K562 (cell line): ENCODE results near the gene ANO8. TPM values are rescaled to one million over a fixed set of nuclear protein-coding genes. Genes with fewer than 3 reads are reported as not detected.

Source experiments
- EHMT2 ChIP-seq: fragments of 450-650 bp; IDR thresholded peaks from 2 replicates; pipeline ENCODE4 v1.6.1; 2018; ENCODE audit warnings: antibody characterized with exemption
- GATAD2A ChIP-seq: fragments of 450-650 bp; IDR thresholded peaks from 2 replicates; pipeline ENCODE4 v1.6.1; 2017
- HSF4 ChIP-seq: fragments of 250-450 bp; sonication (Bioruptor Pico); IDR thresholded peaks from 2 replicates; pipeline ENCODE4 v2.1.2; 2022; ENCODE audit warnings: mild to moderate bottlenecking, moderate library complexity, borderline replicate concordance
- MCM2 ChIP-seq: fragments of 450-650 bp; IDR thresholded peaks from 2 replicates; pipeline ENCODE4 v1.6.1; 2017; ENCODE audit warnings: low read depth, mild to moderate bottlenecking
- MXI1 ChIP-seq: IDR thresholded peaks from 2 replicates; pipeline ENCODE4 v1.6.1; 2011; ENCODE audit warnings: low read depth, mild to moderate bottlenecking, improper control_type of control experiment, low read length
- RBM17 ChIP-seq: fragments of 200-400 bp; formaldehyde crosslinking; IDR thresholded peaks from 2 replicates; pipeline ENCODE4 v1.6.1; 2017; ENCODE audit warnings: low read depth, mild to moderate bottlenecking, low read length, borderline replicate concordance
- TEAD2 ChIP-seq: fragments of 450-650 bp; IDR thresholded peaks from 2 replicates; pipeline ENCODE4 v1.6.1; 2016; ENCODE audit warnings: missing genetic modification characterization, control low read depth, missing compliant biosample characterization
- ZNF239 ChIP-seq: fragments of 250-450 bp; sonication (Bioruptor Pico); IDR thresholded peaks from 2 replicates; pipeline ENCODE4 v1.4.0; 2020; ENCODE audit warnings: mild to moderate bottlenecking
- polyA plus RNA-seq, 8 experiments: library from polyadenylated mRNA; depleted of rRNA in 4 of 8; stranded (reverse) in 5 of 8; unstranded in 3 of 8; fragments of >200 nt; fragmentation: Nextera tagmentation in 2 of 8; fragmentation: Illumina TruSeq in 1 of 8; extraction: Ambion mirVana in 2 of 8; extraction: Trizol in 1 of 8; gene quantifications; 2 replicates each; pipeline versions ENCODE4 v1.2.1 to v1.2.3, GENCODE V29; 2011 to 2014; ENCODE audit warnings: inconsistent platforms in 1 of 8, missing spikeins in 1 of 8
- total RNA-seq, 7 experiments: library from RNA; depleted of rRNA in 6 of 7; stranded (reverse); fragments of >200 nt in 6 of 7; fragmentation: Illumina TruSeq in 2 of 7; extraction: Trizol in 2 of 7; gene quantifications; 2 replicates each; pipeline versions ENCODE4 v1.2.1 to v1.2.3, GENCODE V29; 2011 to 2021; ENCODE audit warnings: low replicate concordance in 1 of 7
- TF ChIP-seq, protein P1 (sequence below): sonication (generic); formaldehyde crosslinking; IDR thresholded peaks from 2 replicates; pipeline ENCODE4 v1.8.0; 2023; ENCODE audit warnings: mild to moderate bottlenecking, missing genetic modification reagents
- TF ChIP-seq, protein P2 (sequence below): fragments of 450-650 bp; IDR thresholded peaks from 2 replicates; pipeline ENCODE4 v1.6.1; 2016; ENCODE audit warnings: mild to moderate bottlenecking, moderate library complexity
- TF ChIP-seq, protein P3 (sequence below): fragments of 450-650 bp; formaldehyde crosslinking; IDR thresholded peaks from 2 replicates; pipeline ENCODE4 v1.4.0; 2020; ENCODE audit warnings: mild to moderate bottlenecking, mixed read lengths

The ANO8 gene
- total and polyA plus RNA-seq, 9 of the 15 experiments (the other 6 are each of a cell fraction or from before 2014, with no cell fraction given) = 0.07 to 7.6 (median 2.3) TPM; not detected in 1

DNA sequence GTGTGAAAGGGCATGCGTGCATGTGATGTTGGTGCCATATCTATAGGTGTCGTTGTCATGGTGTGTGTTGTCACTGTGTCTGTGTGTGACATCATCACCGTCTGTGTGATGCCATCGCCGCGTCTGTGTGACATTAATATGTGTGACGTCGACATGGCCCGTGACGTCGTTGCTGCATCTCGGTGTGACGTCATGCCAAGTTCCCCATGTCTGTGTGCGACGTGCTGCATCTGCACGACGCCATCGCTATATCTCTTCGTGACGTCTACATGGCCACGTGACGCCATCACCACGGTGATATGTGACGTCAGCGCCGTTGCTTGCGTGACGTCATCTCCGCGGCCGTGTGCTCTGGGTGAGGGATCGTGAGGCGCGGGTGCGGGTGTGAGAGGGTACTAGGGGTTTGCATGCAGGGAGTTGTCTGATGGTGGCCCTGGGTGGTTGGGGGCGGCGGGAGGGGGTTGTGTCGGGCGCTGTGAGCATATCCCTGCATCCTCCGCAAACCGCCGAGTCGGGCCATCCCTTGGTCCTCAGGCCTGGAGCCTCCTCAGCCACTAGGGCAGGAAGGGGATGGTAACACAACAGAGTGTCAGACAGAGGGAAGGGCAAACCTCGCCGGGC lies 17.3 kb upstream of the ANO8 start (continued):
- TF ChIP-seq, protein P1, sequence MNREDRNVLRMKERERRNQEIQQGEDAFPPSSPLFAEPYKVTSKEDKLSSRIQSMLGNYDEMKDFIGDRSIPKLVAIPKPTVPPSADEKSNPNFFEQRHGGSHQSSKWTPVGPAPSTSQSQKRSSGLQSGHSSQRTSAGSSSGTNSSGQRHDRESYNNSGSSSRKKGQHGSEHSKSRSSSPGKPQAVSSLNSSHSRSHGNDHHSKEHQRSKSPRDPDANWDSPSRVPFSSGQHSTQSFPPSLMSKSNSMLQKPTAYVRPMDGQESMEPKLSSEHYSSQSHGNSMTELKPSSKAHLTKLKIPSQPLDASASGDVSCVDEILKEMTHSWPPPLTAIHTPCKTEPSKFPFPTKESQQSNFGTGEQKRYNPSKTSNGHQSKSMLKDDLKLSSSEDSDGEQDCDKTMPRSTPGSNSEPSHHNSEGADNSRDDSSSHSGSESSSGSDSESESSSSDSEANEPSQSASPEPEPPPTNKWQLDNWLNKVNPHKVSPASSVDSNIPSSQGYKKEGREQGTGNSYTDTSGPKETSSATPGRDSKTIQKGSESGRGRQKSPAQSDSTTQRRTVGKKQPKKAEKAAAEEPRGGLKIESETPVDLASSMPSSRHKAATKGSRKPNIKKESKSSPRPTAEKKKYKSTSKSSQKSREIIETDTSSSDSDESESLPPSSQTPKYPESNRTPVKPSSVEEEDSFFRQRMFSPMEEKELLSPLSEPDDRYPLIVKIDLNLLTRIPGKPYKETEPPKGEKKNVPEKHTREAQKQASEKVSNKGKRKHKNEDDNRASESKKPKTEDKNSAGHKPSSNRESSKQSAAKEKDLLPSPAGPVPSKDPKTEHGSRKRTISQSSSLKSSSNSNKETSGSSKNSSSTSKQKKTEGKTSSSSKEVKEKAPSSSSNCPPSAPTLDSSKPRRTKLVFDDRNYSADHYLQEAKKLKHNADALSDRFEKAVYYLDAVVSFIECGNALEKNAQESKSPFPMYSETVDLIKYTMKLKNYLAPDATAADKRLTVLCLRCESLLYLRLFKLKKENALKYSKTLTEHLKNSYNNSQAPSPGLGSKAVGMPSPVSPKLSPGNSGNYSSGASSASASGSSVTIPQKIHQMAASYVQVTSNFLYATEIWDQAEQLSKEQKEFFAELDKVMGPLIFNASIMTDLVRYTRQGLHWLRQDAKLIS (CRISPR knock-in tag) = no peak
- TF ChIP-seq ZNF239 (CRISPR knock-in tag) = no peak
- TF ChIP-seq, protein P2, sequence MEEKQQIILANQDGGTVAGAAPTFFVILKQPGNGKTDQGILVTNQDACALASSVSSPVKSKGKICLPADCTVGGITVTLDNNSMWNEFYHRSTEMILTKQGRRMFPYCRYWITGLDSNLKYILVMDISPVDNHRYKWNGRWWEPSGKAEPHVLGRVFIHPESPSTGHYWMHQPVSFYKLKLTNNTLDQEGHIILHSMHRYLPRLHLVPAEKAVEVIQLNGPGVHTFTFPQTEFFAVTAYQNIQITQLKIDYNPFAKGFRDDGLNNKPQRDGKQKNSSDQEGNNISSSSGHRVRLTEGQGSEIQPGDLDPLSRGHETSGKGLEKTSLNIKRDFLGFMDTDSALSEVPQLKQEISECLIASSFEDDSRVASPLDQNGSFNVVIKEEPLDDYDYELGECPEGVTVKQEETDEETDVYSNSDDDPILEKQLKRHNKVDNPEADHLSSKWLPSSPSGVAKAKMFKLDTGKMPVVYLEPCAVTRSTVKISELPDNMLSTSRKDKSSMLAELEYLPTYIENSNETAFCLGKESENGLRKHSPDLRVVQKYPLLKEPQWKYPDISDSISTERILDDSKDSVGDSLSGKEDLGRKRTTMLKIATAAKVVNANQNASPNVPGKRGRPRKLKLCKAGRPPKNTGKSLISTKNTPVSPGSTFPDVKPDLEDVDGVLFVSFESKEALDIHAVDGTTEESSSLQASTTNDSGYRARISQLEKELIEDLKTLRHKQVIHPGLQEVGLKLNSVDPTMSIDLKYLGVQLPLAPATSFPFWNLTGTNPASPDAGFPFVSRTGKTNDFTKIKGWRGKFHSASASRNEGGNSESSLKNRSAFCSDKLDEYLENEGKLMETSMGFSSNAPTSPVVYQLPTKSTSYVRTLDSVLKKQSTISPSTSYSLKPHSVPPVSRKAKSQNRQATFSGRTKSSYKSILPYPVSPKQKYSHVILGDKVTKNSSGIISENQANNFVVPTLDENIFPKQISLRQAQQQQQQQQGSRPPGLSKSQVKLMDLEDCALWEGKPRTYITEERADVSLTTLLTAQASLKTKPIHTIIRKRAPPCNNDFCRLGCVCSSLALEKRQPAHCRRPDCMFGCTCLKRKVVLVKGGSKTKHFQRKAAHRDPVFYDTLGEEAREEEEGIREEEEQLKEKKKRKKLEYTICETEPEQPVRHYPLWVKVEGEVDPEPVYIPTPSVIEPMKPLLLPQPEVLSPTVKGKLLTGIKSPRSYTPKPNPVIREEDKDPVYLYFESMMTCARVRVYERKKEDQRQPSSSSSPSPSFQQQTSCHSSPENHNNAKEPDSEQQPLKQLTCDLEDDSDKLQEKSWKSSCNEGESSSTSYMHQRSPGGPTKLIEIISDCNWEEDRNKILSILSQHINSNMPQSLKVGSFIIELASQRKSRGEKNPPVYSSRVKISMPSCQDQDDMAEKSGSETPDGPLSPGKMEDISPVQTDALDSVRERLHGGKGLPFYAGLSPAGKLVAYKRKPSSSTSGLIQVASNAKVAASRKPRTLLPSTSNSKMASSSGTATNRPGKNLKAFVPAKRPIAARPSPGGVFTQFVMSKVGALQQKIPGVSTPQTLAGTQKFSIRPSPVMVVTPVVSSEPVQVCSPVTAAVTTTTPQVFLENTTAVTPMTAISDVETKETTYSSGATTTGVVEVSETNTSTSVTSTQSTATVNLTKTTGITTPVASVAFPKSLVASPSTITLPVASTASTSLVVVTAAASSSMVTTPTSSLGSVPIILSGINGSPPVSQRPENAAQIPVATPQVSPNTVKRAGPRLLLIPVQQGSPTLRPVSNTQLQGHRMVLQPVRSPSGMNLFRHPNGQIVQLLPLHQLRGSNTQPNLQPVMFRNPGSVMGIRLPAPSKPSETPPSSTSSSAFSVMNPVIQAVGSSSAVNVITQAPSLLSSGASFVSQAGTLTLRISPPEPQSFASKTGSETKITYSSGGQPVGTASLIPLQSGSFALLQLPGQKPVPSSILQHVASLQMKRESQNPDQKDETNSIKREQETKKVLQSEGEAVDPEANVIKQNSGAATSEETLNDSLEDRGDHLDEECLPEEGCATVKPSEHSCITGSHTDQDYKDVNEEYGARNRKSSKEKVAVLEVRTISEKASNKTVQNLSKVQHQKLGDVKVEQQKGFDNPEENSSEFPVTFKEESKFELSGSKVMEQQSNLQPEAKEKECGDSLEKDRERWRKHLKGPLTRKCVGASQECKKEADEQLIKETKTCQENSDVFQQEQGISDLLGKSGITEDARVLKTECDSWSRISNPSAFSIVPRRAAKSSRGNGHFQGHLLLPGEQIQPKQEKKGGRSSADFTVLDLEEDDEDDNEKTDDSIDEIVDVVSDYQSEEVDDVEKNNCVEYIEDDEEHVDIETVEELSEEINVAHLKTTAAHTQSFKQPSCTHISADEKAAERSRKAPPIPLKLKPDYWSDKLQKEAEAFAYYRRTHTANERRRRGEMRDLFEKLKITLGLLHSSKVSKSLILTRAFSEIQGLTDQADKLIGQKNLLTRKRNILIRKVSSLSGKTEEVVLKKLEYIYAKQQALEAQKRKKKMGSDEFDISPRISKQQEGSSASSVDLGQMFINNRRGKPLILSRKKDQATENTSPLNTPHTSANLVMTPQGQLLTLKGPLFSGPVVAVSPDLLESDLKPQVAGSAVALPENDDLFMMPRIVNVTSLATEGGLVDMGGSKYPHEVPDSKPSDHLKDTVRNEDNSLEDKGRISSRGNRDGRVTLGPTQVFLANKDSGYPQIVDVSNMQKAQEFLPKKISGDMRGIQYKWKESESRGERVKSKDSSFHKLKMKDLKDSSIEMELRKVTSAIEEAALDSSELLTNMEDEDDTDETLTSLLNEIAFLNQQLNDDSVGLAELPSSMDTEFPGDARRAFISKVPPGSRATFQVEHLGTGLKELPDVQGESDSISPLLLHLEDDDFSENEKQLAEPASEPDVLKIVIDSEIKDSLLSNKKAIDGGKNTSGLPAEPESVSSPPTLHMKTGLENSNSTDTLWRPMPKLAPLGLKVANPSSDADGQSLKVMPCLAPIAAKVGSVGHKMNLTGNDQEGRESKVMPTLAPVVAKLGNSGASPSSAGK = peak; percentile 64; the same call in 1 of the 2 replicates
- no peak for TF ChIP-seq EHMT2
- no peak for TF ChIP-seq TEAD2 (tag)
- TF ChIP-seq RBM17 = no peak
- TF ChIP-seq, protein P3, sequence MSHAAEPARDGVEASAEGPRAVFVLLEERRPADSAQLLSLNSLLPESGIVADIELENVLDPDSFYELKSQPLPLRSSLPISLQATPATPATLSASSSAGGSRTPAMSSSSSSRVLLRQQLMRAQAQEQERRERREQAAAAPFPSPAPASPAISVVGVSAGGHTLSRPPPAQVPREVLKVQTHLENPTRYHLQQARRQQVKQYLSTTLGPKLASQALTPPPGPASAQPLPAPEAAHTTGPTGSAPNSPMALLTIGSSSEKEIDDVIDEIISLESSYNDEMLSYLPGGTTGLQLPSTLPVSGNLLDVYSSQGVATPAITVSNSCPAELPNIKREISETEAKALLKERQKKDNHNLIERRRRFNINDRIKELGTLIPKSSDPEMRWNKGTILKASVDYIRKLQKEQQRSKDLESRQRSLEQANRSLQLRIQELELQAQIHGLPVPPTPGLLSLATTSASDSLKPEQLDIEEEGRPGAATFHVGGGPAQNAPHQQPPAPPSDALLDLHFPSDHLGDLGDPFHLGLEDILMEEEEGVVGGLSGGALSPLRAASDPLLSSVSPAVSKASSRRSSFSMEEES (CRISPR knock-in tag) = no peak
- TF ChIP-seq HSF4 (CRISPR knock-in tag) = no peak
- no peak for TF ChIP-seq MXI1
- TF ChIP-seq MCM2 = no peak
- TF ChIP-seq GATAD2A = no peak
